Vagina (tissue), 2 donors: Measurements from ENCODE around the gene OSBPL1A. TPM values are rescaled to one million over a fixed set of nuclear protein-coding genes. Genes with fewer than 3 reads are reported as not detected.

Source experiments
- microRNA-seq: library from miRNA; unstranded; fragments of <30 nt; microRNA quantifications from one replicate; pipeline ENCODE4, GENCODE V29; 2017; ENCODE audit warnings: borderline number of aligned reads, borderline replicate concordance
- small RNA-seq: library from RNA; depleted of rRNA; stranded (forward); fragments of <200 nt; gene quantifications from one replicate; pipeline ENCODE3, GENCODE V24; 2016
- total RNA-seq: library from RNA; depleted of rRNA; stranded (reverse); fragments of >200 nt; gene quantifications from one replicate; pipeline ENCODE4 v1.2.3, GENCODE V29; 2016

Gene OSBPL1A
- total RNA-seq, 1 donor from 2014 or later = 33.9 TPM

Small RNA genes within 50 kb of the gene (microRNA-seq; reads per million reads assigned to microRNA genes)
- 9.6 reads per million, percentile 21 among the genes with 10 or more reads in this experiment for gene MIR320C2

Small RNA genes within 50 kb of the gene (small RNA-seq; reads per million reads assigned to genes)
- 0.26 reads per million for gene MIR320C2
- not detected for gene RF00017
- not detected for gene RF00019
- 0.26 reads per million for gene RNA5SP452
- gene RNU5A-6P = not detected
- gene RNU6-435P = not detected

Other genes with a start within 250 kb of the OSBPL1A start
- gene IMPACT, start 28.8 kb upstream of the OSBPL1A start, total RNA-seq = 10.3 TPM
- not detected for gene HRH4, start 62.8 kb upstream of the OSBPL1A start, total RNA-seq